Non-pigmented ciliary epithelial cell (primary cell): ENCODE data around the gene THBD.
A peak's percentile ranks its signal among the peaks of the same experiment; 100 is the strongest.

Source experiments
- DNase-seq: peaks from one replicate; pipeline ENCODE4 v3.0.0-alpha.2; 2010; ENCODE audit warnings: low read depth

THBD gene

GRCh38 chr20:23061734-23062561, 12.5 kb upstream of the THBD start:
- peak; percentile 44 for DNase-seq

GRCh38 chr20:23061262-23061661, 11.8 kb upstream of the THBD start:
- DNase-seq: no peak

GRCh38 chr20:23060629-23061028, 11.2 kb upstream of the THBD start:
- DNase-seq: no peak

- DNase-seq: no peak
Observed at GRCh38 chr20:23059846-23060245, 10.4 kb upstream of the THBD start.

- no peak for DNase-seq
Observed at GRCh38 chr20:23059001-23059400, 9.5 kb upstream of the THBD start.

GRCh38 chr20:23058240-23058639, 8.8 kb upstream of the THBD start:
- no peak for DNase-seq

- DNase-seq: no peak
Observed at GRCh38 chr20:23052904-23053303, 3.4 kb upstream of the THBD start.

- peak; percentile 51 for DNase-seq
Observed at GRCh38 chr20:23050847-23051627, 1.6 kb upstream of the THBD start.

- DNase-seq: no peak
Observed at GRCh38 chr20:23050076-23050838, 785 bp upstream of the THBD start.

GRCh38 chr20:23048283-23049200, 930 bp downstream of the THBD start:
- no peak for DNase-seq

- no peak for DNase-seq
Observed at GRCh38 chr20:23047738-23048214, 1.7 kb downstream of the THBD start.

GRCh38 chr20:23047001-23047737, 2.3 kb downstream of the THBD start:
- no peak for DNase-seq

- no peak for DNase-seq
Observed at GRCh38 chr20:23046431-23046830, 3.0 kb downstream of the THBD start.

GRCh38 chr20:23043376-23043775, 6.1 kb downstream of the THBD start:
- DNase-seq: no peak

- DNase-seq: no peak
Observed at GRCh38 chr20:23042270-23042669, 7.2 kb downstream of the THBD start.

GRCh38 chr20:23039885-23040508, 9.5 kb downstream of the THBD start:
- no peak for DNase-seq

GRCh38 chr20:23039136-23039875, 10.2 kb downstream of the THBD start:
- no peak for DNase-seq

GRCh38 chr20:23037017-23037481, 12.4 kb downstream of the THBD start:
- no peak for DNase-seq

- DNase-seq: no peak
Observed at GRCh38 chr20:23036371-23036770, 13.1 kb downstream of the THBD start.
